PC-3 (cell line): Measurements from ENCODE around the gene SHLD2.
"Not testable (repeated sequence)": the region's sequence is repeated elsewhere in the genome, so short reads cannot be mapped to it uniquely, and the experiment has no call there.

ENCODE experiments used
- CTCF ChIP-seq: fragments of 300-600 bp; sonication (generic); conservative IDR thresholded peaks from 2 replicates; pipeline ENCODE4 v1.5.1; 2017; ENCODE audit warnings: antibody characterized with exemption, low read depth, mild to moderate bottlenecking, low read length
- EZH2 ChIP-seq: fragments of 300-600 bp; sonication (generic); IDR thresholded peaks from one replicate; pipeline ENCODE4 v1.6.1; 2017; ENCODE audit warnings: antibody characterized with exemption, mild to moderate bottlenecking, low read length; ENCODE audit not compliant: unreplicated experiment

DNA sequence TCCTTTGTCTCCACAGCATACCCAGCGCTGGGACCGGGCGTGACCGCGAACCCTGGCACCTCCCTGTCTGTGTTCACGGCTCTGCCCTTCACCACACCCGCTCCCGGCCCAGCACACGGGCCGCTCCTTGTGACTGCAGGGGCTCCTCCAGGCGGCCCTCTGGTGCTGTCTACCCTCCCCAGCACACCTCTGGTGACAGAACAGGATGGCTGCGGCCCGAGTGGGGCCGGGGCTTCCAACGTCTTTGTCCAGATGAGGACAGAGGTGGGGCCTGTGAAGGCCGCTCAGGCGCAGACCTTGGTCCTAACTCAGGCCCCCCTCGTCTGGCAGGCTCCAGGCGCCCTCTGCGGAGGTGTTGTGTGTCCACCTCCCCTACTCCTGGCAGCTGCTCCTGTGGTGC, 133.2 kb downstream of the SHLD2 start:
- TF ChIP-seq CTCF, EZH2: not testable (repeated sequence)
